H1 (cell line): ENCODE measurements around the gene ZSCAN20. TPM values are rescaled to one million over a fixed set of nuclear protein-coding genes. Genes with fewer than 3 reads are reported as not detected.

Experiments
- CHD7 ChIP-seq: fragments of 300-600 bp; sonication (generic); IDR thresholded peaks from 2 replicates; pipeline ENCODE4 v1.7.1; 2012; ENCODE audit warnings: low read length, moderate library complexity, mild to moderate bottlenecking, inconsistent platforms; ENCODE audit not compliant: insufficient replicate concordance
- RXRA ChIP-seq: IDR thresholded peaks from 2 replicates; pipeline ENCODE4 v1.6.1; 2011; ENCODE audit warnings: low read depth, mild to moderate bottlenecking, low read length, moderate library complexity; ENCODE audit not compliant: insufficient read depth
- SIN3A ChIP-seq, 2 experiments: IDR thresholded peaks in 1 of 2; conservative IDR thresholded peaks in 1 of 2; 2 replicates each; pipeline ENCODE4 v1.6.1; 2011 to 2012; ENCODE audit warnings: low read length in 2 of 2, improper control_type of control experiment in 1 of 2, low read depth in 1 of 2, mild to moderate bottlenecking in 1 of 2
- TCF12 ChIP-seq: IDR thresholded peaks from 2 replicates; pipeline ENCODE4 v1.6.1; 2011; ENCODE audit warnings: low read depth, mild to moderate bottlenecking, low read length
- TEAD4 ChIP-seq: IDR thresholded peaks from 2 replicates; pipeline ENCODE4 v1.6.1; 2012; ENCODE audit warnings: low read depth, low read length, inconsistent platforms, mixed read lengths
- polyA plus RNA-seq, 7 experiments: library from polyadenylated mRNA; depleted of rRNA in 3 of 7; stranded (reverse) in 5 of 7; unstranded in 2 of 7; fragments of >200 nt in 5 of 7; fragments of 200-250 nt in 2 of 7; gene quantifications; 1 replicate in 5 of 7; 2 replicates in 1 of 7; 4 replicates in 1 of 7; pipeline versions ENCODE4 v1.2.1 to v1.2.3, GENCODE V29; 2011 to 2013; ENCODE audit warnings: missing spikeins in 2 of 7, mixed read lengths in 2 of 7
- total RNA-seq: library from RNA; stranded (reverse); fragmentation: NEBNext Ultra II Directional; extraction: Animal tissue kit (Norgen Biotek cat#: 25700); gene quantifications from 2 replicates; pipeline ENCODE4 v1.2.1, GENCODE V29; 2021
- TF ChIP-seq, protein P1 (sequence below): IDR thresholded peaks from 2 replicates; pipeline ENCODE4 v1.6.1; 2011; ENCODE audit warnings: low read length, improper control_type of control experiment
- TF ChIP-seq, protein P2 (sequence below): IDR thresholded peaks from 2 replicates; pipeline ENCODE4 v1.6.1; 2012; ENCODE audit warnings: inconsistent platforms

The ZSCAN20 gene
- total and polyA plus RNA-seq, 2 of the 8 experiments (the other 6 are each of a cell fraction or from before 2014, with no cell fraction given): 0.70 to 3.4 TPM

DNA sequence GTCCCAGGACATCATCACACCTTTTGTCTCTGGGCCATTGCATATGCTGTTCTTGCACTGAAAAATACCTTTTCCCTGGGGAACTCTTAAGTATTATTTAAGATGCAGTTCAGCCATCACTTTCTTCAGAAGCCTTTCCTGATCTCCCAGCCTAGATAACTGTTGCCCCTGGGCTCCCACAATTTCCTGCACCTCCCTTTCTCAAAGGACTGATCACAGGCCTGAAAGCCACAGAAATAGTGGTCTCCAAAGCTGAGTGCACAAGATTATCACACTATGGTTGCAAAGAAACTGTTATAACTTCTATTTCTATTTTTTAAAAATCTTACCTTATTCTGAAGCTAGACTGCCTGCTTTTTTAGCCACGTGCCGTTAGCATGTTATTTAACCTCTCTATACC lies 2.8 kb upstream of the ZSCAN20 start (continued):
- TF ChIP-seq CHD7: no peak
- no peak for TF ChIP-seq SIN3A (conservative IDR thresholded peaks at IDR 0.05 in 1 of 2, IDR thresholded peaks at IDR 0.05 in 1 of 2; ENCODE audit: low read depth in 1 of 2, low read length in 2 of 2)
- TF ChIP-seq, protein P1, sequence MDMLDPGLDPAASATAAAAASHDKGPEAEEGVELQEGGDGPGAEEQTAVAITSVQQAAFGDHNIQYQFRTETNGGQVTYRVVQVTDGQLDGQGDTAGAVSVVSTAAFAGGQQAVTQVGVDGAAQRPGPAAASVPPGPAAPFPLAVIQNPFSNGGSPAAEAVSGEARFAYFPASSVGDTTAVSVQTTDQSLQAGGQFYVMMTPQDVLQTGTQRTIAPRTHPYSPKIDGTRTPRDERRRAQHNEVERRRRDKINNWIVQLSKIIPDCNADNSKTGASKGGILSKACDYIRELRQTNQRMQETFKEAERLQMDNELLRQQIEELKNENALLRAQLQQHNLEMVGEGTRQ: no peak
- no peak for TF ChIP-seq RXRA
- TF ChIP-seq TCF12: no peak
- TF ChIP-seq, protein P2, sequence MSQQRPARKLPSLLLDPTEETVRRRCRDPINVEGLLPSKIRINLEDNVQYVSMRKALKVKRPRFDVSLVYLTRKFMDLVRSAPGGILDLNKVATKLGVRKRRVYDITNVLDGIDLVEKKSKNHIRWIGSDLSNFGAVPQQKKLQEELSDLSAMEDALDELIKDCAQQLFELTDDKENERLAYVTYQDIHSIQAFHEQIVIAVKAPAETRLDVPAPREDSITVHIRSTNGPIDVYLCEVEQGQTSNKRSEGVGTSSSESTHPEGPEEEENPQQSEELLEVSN: no peak
- TF ChIP-seq TEAD4: no peak
- TF ChIP-seq, all 59 proteins: peak for 0
